HEK293 (cell line): ENCODE measurements around the gene SECTM1.

Experiments
- CTCF ChIP-seq: fragments of 450-650 bp; formaldehyde crosslinking; IDR thresholded peaks from 2 replicates; pipeline ENCODE4 v1.5.1; 2016; ENCODE audit warnings: missing biosample characterization, missing genetic modification characterization
- EGR2 ChIP-seq: fragments of 450-650 bp; formaldehyde crosslinking; IDR thresholded peaks from 2 replicates; pipeline ENCODE4 v1.5.1; 2016; ENCODE audit warnings: low read depth, missing biosample characterization, missing genetic modification characterization
- HOXC10 ChIP-seq: sonication (generic); formaldehyde crosslinking; IDR thresholded peaks from 2 replicates; pipeline ENCODE4 v1.8.1; 2023; ENCODE audit warnings: mild to moderate bottlenecking, missing genetic modification reagents
- MZF1 ChIP-seq: fragments of 450-650 bp; formaldehyde crosslinking; IDR thresholded peaks from 2 replicates; pipeline ENCODE4 v1.5.1; 2017; ENCODE audit warnings: missing biosample characterization, missing genetic modification characterization, borderline replicate concordance
- PATZ1 ChIP-seq: fragments of 450-650 bp; formaldehyde crosslinking; IDR thresholded peaks from 2 replicates; pipeline ENCODE4 v1.5.1; 2016; ENCODE audit warnings: missing biosample characterization, missing genetic modification characterization
- REPIN1 ChIP-seq: fragments of 450-650 bp; formaldehyde crosslinking; IDR thresholded peaks from 2 replicates; pipeline ENCODE4 v1.5.1; 2017; ENCODE audit warnings: missing biosample characterization, missing genetic modification characterization, low read depth
- ZBTB17 ChIP-seq: fragments of 450-650 bp; formaldehyde crosslinking; IDR thresholded peaks from 2 replicates; pipeline ENCODE4 v1.5.1; 2016; ENCODE audit warnings: missing biosample characterization, missing genetic modification characterization
- ZFP37 ChIP-seq: fragments of 450-650 bp; formaldehyde crosslinking; IDR thresholded peaks from 2 replicates; pipeline ENCODE4 v1.5.1; 2016; ENCODE audit warnings: missing biosample characterization, missing genetic modification characterization
- ZNF274 ChIP-seq, 2 experiments: fragments of 200-500 bp in 1 of 2; fragments of 450-650 bp in 1 of 2; sonication (Bioruptor generic) in 1 of 2; formaldehyde crosslinking in 1 of 2; IDR thresholded peaks; 2 replicates each; pipeline versions ENCODE4 v1.5.1 to v1.6.1; 2014 to 2016; ENCODE audit warnings: borderline replicate concordance in 1 of 2, inconsistent platforms in 1 of 2, low read length in 1 of 2, missing biosample characterization in 1 of 2, missing genetic modification characterization in 1 of 2
- ZNF391 ChIP-seq: fragments of 450-650 bp; formaldehyde crosslinking; IDR thresholded peaks from 2 replicates; pipeline ENCODE4 v1.5.1; 2016; ENCODE audit warnings: low read depth, missing biosample characterization, missing genetic modification characterization, borderline replicate concordance

- TF ChIP-seq MZF1 (tag by site-specific recombination) (no peak), CTCF (tag by site-specific recombination) (no peak), ZBTB17 (tag by site-specific recombination) (no peak), ZNF391 (tag by site-specific recombination) (no peak), PATZ1 (tag by site-specific recombination) (no peak), REPIN1 (tag by site-specific recombination) (no peak), ZNF274 (IDR thresholded peaks at IDR 0.05; ENCODE audit: low read length) (no peak), ZNF274 (tag by site-specific recombination; IDR thresholded peaks at IDR 0.05; ENCODE audit: borderline replicate concordance) (no peak), HOXC10 (CRISPR knock-in tag) (no peak), EGR2 (tag by site-specific recombination) (no peak), ZFP37 (tag by site-specific recombination) (no peak)
Observed at GRCh38 chr17:82380860-82381702, 47.5 kb upstream of the SECTM1 start.
